CD4-positive, alpha-beta T cell (primary cell): ENCODE data around the gene CDH4. TPM values are rescaled to one million over a fixed set of nuclear protein-coding genes. Genes with fewer than 3 reads are reported as not detected.

Source experiments
- ATAC-seq: fragments of 200-7000 bp; cut with Tn5 transposase; one replicate; pipeline ENCODE4 v1.10.0; 2022; ENCODE audit warnings: mild to moderate bottlenecking; ENCODE audit not compliant: poor library complexity
- CTCF ChIA-PET: fragments of 350-600 bp; sonication (Branson Sonifier 250); formaldehyde crosslinking; loops from one replicate; lab custom pipeline; 2021; ENCODE audit warnings: antibody characterized with exemption, inconsistent platforms; lab: Charles Lee
- POLR2A ChIA-PET: fragments of 350-600 bp; sonication (Branson Sonifier 250); formaldehyde crosslinking; loops from one replicate; lab custom pipeline; 2021; ENCODE audit warnings: antibody characterized with exemption, inconsistent platforms; lab: Charles Lee
- DNase-seq, 14 experiments: peaks; one replicate each; pipeline ENCODE4 v3.0.0-alpha.2; 2013 to 2020; ENCODE audit warnings: mixed read lengths in 2 of 14
- H3K27ac ChIP-seq, 2 donors: one replicate each; pipeline versions ENCODE4 v1.5.1 to v1.7.0; 2013; ENCODE audit warnings: low read length in 2 of 2, low read depth in 1 of 2, mild to moderate bottlenecking in 1 of 2
- H3K27me3 ChIP-seq, 2 experiments: 1 replicate in 1 of 2; 2 replicates in 1 of 2; pipeline versions ENCODE4 v1.6.1 to v1.7.0; 2013; ENCODE audit warnings: low read length in 2 of 2, control low read depth in 1 of 2, mild to moderate bottlenecking in 1 of 2, moderate library complexity in 1 of 2; ENCODE audit not compliant: insufficient read depth in 2 of 2, control insufficient read depth in 1 of 2
- H3K36me3 ChIP-seq: one replicate; pipeline ENCODE4 v1.6.1; 2013; ENCODE audit warnings: low read length, control low read depth; ENCODE audit not compliant: insufficient read depth
- H3K4me1 ChIP-seq: one replicate; pipeline ENCODE4 v1.6.1; 2013; ENCODE audit warnings: low read length, control low read depth; ENCODE audit not compliant: insufficient read depth
- H3K4me3 ChIP-seq: one replicate; pipeline ENCODE4 v1.5.1; 2013; ENCODE audit warnings: mild to moderate bottlenecking, low read length, moderate library complexity
- H3K9me3 ChIP-seq, 2 experiments: 1 replicate in 1 of 2; 2 replicates in 1 of 2; pipeline versions ENCODE4 v1.6.1 to v1.7.0; 2013; ENCODE audit warnings: low read length in 2 of 2, mild to moderate bottlenecking in 2 of 2, control low read depth in 1 of 2, moderate library complexity in 1 of 2; ENCODE audit not compliant: control insufficient read depth in 1 of 2, insufficient read depth in 1 of 2
- H3K27ac Mint-ChIP-seq: one replicate; pipeline ENCODE4 v1.8.0; 2020; ENCODE audit warnings: mixed read lengths
- H3K27me3 Mint-ChIP-seq: one replicate; pipeline ENCODE4 v1.8.0; 2021; ENCODE audit warnings: mixed read lengths
- H3K36me3 Mint-ChIP-seq: one replicate; pipeline ENCODE4 v1.8.0; 2021; ENCODE audit warnings: low read depth, mixed read lengths
- H3K4me1 Mint-ChIP-seq: one replicate; pipeline ENCODE4 v1.8.0; 2021; ENCODE audit warnings: low read depth, mixed read lengths
- H3K4me3 Mint-ChIP-seq: one replicate; pipeline ENCODE4 v1.8.0; 2020; ENCODE audit warnings: mild to moderate bottlenecking, mixed read lengths
- H3K9me3 Mint-ChIP-seq: one replicate; pipeline ENCODE4 v1.8.0; 2020; ENCODE audit warnings: mixed read lengths
- CTCF ChIP-seq: fragments of 200-600 bp; IDR thresholded peaks from one replicate; pipeline ENCODE4 v1.8.0; 2022; ENCODE audit warnings: antibody characterized with exemption, mild to moderate bottlenecking
- intact Hi-C, 2 experiments: fragments of 100-400 bp; cut with DNase I in 1 of 2; cut with micrococcal nuclease in 1 of 2; formaldehyde crosslinking; loops; one replicate each; pipeline versions ENCODE4 v1.15.1 to v1.9.0; 2023 to 2025; cut with DNase I, micrococcal nuclease
- total RNA-seq, 174 experiments: library from RNA in 2 of 174; stranded (reverse) in 2 of 174; gene quantifications; one replicate each; pipeline ENCODE4 v1.2.3 and lab custom pipeline; 2021 to 2026

Gene CDH4
- total RNA-seq, 2 experiments from 2014 or later: 0.11 TPM

- ChIA-PET CTCF (no interaction called here), POLR2A (no interaction called here)
- Mint-ChIP-seq H3K27ac (no peak overlapping the region), H3K36me3 (no peaks in the 10 kb centered on the region), H3K9me3 (no peaks in the 10 kb centered on the region), H3K4me3 (no peak overlapping the region), H3K4me1 (no peaks in the 10 kb centered on the region), H3K27me3 (no peaks in the 10 kb centered on the region)
- no peak overlapping the region for H3K4me3 ChIP-seq
- H3K4me1 ChIP-seq: no peaks in the 10 kb centered on the region
- DNase-seq (no peak), ATAC-seq (no peak)
- intact Hi-C loops: no loop called here
- TF ChIP-seq CTCF: no peak
- H3K27ac ChIP-seq: no peak overlapping the region
- H3K36me3 ChIP-seq: no peaks in the 10 kb centered on the region
- peaks cover 0 to 34% of the 10 kb centered on the region in 2 experiments for H3K9me3 ChIP-seq
- H3K27me3 ChIP-seq: no peaks in the 10 kb centered on the region
Measured at GRCh38 chr20:61455508-61456215, 203.6 kb downstream of the CDH4 start.

- Histone ChIP-seq H3K27ac (no peak overlapping the region), H3K9me3 (peaks cover 0 to 37% of the 10 kb centered on the region in 2 experiments), H3K4me3 (no peak overlapping the region), H3K27me3 (no peaks in the 10 kb centered on the region), H3K36me3 (no peaks in the 10 kb centered on the region), H3K4me1 (no peaks in the 10 kb centered on the region)
- H3K9me3 Mint-ChIP-seq: no peaks in the 10 kb centered on the region
- DNase-seq (no peak), ATAC-seq (no peak)
- H3K36me3 Mint-ChIP-seq: no peaks in the 10 kb centered on the region
- POLR2A ChIA-PET: no interaction called here
- H3K4me3 Mint-ChIP-seq: no peak overlapping the region
- H3K4me1 Mint-ChIP-seq: no peaks in the 10 kb centered on the region
- CTCF ChIA-PET: no interaction called here
- TF ChIP-seq CTCF: no peak
- intact Hi-C loops: no loop called here
- H3K27me3 Mint-ChIP-seq: no peaks in the 10 kb centered on the region
- no peak overlapping the region for H3K27ac Mint-ChIP-seq
Measured at GRCh38 chr20:61457725-61458124, 205.7 kb downstream of the CDH4 start.

GRCh38 chr20:61458146-61458746 lies 206.2 kb downstream of the CDH4 start:
- DNase-seq (no peak), ATAC-seq (no peak)
- Mint-ChIP-seq H3K9me3 (no peaks in the 10 kb centered on the region), H3K36me3 (no peaks in the 10 kb centered on the region), H3K27ac (no peak overlapping the region), H3K4me3 (no peak overlapping the region), H3K4me1 (no peaks in the 10 kb centered on the region), H3K27me3 (no peaks in the 10 kb centered on the region)
- no peaks in the 10 kb centered on the region for H3K4me1 ChIP-seq
- peaks cover 0 to 37% of the 10 kb centered on the region in 2 experiments for H3K9me3 ChIP-seq
- no peak overlapping the region for H3K27ac ChIP-seq
- H3K27me3 ChIP-seq: no peaks in the 10 kb centered on the region
- H3K36me3 ChIP-seq: no peaks in the 10 kb centered on the region
- intact Hi-C loops: no loop called here
- no peak for TF ChIP-seq CTCF
- ChIA-PET CTCF (no interaction called here), POLR2A (no interaction called here)
- H3K4me3 ChIP-seq: no peak overlapping the region
